GM21423 (cell line): ENCODE measurements around the gene LRRC49.
"Not testable (repeated sequence)": the region's sequence is repeated elsewhere in the genome, so short reads cannot be mapped to it uniquely, and the experiment has no call there.

Source experiments
- ATAC-seq: cut with Tn5 transposase; IDR thresholded peaks from one replicate; pipeline ENCODE4 v1.9.1; 2021; ENCODE audit warnings: mild to moderate bottlenecking, moderate library complexity; ENCODE audit not compliant: unreplicated experiment

Gene LRRC49

DNA sequence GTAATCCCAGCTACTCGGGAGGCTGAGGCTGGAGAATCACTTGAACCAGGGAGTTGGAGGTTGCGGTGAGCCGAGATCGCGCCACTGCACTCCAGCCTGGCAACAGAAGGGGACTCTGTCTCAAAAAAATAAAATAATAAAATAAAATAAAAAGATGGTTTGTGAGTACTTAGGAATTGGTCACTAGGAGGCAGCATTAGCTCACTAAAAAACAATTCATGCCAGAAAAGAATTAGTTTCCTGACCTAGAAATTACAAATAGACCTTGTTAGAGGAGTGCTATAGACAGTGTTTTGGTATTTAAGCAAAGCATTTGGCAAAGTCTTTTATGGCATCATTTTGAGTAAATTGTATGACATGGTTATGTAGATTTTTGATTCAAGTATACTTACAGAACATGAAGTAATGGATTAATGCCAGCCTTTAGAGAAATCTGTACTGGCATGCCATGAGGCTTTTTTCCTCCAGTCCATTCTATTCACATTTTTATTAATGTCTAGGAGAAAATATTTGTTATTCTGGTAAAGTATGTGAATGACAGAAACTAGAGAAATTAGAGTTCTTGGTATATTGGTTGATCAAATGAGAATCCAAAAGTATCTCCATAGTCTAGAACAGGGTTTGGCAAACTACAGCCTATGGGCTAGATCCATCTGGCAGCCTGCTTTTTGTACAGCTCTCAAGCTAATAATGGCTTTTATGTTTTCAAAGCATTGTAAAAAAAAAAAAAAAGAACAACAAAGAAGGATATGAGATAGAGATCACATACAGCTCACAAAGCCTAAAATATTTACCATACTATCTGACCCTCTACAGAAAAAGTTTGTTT lies 81.6 kb downstream of the LRRC49 start:
- ATAC-seq: no peak

DNA sequence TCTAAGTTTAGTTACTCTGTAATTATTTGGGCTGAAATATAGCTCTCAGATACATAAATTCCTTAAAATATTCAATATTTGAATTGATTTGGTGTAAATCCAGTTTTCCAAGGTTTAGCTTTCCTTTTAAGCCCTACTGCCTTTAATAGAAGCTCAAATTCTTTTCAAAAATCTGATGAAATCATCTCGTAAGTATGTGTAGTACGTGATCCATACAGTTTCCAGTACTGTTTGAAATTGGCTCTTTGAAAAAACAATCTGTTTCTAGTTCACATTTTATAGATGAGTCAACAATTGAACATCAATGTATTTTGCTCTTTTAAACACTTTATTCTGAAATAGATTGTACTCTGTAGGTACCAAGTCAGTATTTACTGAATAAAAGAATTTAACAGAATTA lies 84.2 kb downstream of the LRRC49 start:
- no peak for ATAC-seq

DNA sequence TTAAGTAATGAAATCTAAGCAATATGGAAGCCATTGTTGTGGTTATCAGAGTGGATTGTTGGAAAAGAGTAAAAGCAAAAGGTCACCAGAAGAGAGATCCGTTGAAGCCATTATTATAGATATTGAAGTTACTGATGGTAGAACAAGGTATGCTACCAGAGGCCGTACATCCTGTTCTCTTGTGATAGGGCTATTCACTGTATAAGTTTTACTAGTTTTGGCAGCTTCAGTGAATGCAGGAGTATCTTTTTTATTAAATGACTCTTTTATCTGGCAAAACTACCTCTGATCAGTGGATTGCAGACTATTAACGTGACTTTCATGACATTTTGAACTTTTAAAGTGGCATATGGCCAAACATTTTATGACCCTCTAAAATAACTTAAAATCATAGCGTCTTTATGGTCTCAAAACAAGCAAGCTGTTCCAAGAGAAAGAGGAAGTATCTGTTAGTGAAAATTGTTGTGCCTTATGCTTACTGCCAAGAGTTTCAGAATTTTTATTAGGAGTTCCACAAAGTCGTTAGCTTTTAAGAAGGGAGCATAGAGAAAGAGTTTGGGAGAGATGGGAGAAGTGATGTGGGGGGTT lies 102.9 kb downstream of the LRRC49 start:
- no peak for ATAC-seq

DNA sequence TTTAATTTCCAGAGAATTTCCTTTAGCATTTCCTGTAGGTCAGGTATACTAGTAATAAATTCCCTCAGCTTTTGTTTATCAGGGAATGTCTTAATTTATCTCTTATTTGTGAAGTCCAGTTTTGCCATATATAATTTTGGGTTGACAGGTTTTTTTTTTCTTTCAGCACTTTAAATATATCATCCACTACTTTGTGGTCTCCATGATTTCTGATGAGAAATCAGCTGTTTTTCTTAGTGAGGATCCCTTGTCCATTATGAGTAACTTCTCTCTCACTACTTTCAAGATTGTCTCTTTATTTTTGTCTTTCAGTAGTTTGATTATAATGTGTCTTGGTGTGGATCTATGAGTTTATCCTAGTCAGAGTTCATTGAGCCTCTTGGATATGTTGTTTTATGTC lies 105.7 kb downstream of the LRRC49 start:
- ATAC-seq: no peak

DNA sequence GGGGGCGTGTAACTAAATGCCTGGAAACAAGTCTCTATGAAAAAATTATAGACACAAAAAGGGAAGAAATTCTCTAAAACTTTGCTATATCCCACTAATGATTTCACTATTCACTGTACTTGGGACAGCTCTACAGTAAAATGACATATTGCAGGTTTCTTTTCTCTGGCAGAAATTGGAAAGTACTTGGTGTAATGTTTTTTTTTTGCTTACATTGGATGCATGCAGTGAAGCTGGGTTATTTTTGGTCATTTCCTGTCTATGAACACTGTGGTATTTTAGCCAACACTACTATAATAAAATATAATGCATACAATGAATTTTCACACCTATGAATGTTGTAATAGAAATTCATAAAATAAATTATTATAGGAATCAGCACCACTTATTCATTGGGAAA lies 109.7 kb downstream of the LRRC49 start:
- no peak for ATAC-seq

DNA sequence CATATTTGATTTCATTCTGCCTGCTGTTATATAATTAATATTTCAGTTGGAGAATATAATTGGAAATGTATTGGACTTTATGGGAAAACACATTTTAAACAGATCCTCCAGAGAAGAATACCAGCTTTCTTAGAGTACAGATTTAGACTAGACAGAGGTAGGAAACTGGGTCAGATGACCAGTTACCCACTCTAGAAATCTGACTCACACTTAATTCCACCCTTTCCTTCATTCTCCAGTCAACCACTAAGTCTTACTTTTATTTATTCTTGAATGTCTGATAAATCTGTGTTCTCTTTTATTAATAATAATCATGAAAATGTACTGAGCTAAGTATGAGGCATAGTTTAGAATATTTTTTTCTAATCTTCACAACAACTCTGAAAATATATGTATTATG lies 110.7 kb downstream of the LRRC49 start:
- no peak for ATAC-seq

DNA sequence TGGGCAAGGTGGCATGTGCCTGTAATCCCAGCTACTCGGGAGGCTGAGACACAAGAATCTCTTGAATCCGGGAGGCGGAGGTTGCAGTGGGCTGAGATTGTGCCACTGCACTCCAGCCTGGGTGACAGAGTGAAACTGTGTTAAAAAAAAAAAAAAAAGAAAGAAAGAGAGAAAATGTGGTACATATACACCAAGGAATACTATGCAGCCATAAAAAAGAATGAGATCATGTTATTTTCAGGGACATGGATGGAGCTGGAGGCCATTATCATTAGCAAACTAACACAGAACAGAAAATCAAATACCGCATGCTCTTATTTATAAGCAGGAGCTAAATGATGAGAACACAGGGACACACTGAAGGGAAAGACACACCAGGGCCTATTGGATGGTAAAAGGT lies 111.9 kb downstream of the LRRC49 start:
- ATAC-seq: not testable (repeated sequence)

DNA sequence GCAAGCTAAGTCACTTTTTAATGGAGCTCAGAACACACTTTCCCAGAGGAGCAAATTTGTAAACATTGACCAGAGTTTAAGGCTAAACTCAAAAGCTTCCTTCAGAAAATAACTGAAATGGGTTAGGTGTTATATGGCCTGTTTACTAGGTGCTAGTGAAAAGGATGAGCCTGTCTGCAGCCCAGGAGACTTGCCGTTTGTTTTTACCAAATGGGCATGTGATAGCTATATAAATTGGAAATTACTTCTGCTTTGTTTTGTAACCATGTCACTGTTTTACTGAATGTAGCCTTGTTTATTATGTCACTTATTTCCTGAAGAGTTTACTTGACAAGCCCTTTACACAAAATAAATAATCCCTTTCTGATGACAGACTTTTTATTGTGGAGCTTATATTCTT lies 113.3 kb downstream of the LRRC49 start:
- no peak for ATAC-seq

DNA sequence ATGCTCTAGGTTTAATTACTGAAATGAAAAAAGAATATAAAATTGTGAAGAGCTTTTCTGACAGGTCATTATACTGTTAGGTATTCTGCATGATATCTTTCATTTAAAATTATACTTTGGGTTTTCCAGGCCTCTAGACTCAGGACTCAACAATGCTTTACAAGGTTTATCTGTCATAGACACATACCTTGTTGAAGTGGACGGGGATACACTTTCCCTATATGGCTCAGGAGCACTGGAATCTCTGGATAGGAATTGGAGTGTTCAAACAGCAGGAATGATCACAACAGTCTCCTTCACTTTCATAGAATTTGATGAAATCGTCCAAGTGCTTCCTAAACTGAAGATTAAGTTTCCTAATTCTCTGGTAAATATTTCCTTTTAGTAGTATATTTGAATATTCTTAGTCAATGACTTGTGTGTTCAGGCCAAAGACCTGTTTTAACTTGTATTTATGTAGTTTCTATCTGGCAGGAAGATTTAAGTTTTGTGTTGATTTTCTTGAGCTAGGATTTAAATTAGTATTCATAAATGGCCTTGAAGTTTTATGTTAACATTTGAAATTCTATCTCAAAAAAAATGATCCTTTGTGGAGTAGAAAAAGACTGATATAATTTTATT lies 115.7 kb downstream of the LRRC49 start:
- no peak for ATAC-seq

DNA sequence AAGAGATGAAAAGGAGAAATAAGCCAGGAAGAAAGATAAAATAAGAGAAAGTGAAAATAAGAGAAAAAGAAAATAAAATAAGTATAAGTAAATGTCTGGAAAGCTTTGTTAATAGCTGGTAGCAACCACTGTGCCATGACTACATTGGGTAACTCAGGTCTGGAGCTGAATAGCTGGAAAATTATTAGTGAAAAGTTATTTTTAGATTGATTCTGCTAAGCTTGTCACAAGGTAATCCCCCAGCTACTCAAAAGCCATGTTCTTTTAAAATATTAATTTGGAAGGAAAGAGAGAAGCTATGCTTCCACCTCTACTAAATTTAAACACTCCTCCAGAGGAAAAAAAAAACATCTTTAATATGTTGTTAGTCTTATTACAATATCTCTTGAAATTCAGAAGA lies 117.8 kb downstream of the LRRC49 start:
- no peak for ATAC-seq

DNA sequence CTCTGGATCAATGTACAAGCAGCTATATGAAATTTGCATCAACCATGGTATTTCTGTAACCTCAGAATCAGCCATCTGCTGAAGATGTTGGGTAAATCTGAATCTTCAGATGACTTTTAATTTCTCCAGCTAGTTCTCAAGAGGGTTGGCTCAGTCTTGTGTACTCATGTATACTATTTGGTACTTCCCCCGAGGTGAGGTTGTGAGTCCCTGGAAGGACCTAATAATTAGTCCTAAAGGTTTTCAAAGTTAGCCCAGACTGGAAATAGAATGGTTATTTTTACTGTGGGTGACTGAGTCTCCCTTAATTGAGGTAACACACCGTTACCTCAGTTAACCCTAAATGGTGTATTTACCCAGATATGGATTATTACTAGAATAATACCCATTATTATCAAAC lies 118.4 kb downstream of the LRRC49 start:
- ATAC-seq: no peak

DNA sequence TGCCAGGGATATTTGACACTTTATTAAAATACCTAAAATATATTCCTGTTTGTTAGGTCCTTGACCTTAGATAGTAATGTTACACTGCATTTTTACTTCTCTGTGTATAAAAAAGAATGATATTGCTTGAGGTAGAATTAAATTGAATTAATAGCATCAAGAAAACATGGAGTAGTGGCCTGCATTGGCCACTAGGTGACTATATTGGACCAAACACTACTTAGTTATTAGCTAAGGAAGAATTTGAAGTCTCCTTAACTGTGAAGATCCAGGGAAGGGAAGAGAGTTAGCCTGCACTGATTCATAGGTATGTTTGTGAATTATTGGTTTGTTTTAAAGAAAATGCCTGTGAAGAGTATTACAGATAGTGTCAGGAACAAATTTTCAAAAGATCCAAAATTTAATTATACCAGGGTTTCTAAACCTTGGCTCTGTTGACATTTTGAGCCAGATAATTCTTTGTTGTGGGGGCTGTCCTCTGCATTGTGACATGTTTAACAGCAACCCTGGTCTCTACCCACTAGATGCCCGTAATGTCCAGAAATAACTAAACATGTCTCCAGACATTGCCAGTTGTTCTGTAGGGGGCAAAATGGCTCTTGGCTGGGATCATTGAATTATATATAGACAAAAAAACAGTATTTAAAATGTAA lies 119.0 kb downstream of the LRRC49 start:
- no peak for ATAC-seq

DNA sequence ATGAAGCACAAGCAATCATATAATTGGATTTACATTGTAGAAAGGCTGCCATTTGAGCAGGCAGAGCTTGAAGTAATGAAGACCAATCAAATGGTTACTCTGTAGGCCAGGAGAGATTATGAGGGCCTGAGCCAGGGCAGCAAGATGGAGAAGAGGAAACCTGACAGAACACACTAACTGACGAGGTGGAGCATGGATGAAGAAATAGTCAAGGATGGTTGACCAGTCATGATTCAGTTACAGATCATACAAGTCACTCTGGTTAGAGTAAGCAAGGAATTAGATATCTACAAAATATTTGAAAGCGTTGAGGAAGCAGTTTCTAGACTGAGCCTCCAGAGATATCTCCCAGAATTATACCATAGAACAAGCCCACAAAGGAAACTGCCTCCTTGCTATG lies 120.8 kb downstream of the LRRC49 start:
- ATAC-seq: no peak

DNA sequence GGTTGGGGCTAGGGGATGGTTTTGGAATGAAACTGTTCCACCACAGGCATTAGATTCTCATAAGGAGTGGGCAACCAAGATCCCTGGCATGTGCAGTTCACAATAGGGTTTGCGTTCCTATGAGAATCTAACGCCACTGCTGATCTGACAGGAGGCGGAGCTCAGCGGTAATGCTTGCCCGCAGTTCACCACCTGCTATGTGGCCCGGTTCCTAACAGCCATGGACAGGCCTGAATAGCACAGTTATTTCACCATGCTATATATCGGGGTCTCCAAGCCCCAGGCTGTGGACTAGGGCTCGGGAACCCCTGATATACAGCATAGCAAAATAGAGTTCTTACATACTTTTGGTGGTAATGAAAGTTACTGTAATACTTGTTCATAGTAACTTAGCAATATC lies 122.7 kb downstream of the LRRC49 start:
- no peak for ATAC-seq

DNA sequence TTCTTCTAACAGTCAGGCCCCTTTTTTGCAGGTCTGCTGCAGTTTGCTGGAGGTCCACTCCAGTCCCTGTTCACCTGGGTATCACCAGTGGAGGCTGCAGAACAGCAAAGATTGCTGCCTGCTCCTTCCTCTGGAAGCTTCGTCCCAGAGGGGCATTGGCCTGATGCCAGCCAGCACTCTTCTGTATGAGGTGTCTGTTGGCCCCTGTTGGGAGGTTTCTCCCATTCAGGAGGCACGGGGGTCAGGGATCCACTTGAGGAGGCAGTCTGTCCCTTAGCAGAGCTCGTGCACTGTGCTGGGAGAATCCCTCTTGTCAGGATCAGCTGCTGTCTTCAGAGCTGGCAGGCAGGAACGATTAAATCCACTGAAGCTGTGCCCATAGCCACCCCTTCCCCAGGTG lies 138.6 kb downstream of the LRRC49 start:
- ATAC-seq: not testable (repeated sequence)

DNA sequence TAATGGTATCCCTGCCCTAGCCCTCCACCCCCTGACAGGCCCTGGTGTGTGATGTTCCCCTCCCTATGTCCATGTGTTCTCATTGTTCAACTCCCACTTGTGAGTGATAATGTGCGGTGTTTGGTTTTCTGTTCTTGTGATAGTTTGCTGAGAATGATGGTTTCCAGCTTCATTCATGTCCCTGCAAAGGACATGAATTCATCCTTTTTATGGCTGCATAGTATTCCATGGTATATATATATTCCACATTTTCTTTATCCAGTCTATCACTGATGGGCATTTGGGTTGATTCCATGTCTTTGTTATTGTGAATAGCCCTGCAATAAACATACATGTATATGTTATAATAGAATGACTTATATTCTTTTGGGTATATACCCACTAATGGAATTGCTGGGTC lies 142.9 kb downstream of the LRRC49 start:
- not testable (repeated sequence) for ATAC-seq

DNA sequence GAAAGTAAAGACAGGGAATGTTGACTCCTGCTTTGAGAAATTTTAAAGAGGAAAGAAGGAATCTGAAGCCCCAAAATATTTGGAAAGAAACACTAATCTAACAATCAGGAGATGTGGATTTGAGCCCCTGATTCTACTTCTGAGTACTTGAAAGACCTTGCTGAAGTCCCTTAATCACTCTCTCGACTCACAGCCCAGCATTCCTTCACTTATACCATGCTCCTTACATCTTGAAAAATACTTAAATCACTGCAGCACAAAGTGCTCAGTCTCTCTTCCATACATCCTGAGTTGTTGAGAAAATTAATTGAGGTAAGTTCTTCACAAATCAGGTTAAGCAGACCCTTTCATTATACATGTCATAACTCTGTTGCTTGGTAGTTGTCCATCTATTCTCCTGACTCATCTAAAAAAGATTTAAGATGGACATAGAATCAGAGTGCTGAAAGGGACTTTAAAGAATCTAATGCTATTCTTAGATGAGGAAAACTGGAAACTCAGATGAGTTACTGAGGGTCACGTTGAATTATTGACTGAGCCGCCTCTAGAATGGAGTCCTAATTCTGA lies 149.8 kb downstream of the LRRC49 start:
- no peak for ATAC-seq

DNA sequence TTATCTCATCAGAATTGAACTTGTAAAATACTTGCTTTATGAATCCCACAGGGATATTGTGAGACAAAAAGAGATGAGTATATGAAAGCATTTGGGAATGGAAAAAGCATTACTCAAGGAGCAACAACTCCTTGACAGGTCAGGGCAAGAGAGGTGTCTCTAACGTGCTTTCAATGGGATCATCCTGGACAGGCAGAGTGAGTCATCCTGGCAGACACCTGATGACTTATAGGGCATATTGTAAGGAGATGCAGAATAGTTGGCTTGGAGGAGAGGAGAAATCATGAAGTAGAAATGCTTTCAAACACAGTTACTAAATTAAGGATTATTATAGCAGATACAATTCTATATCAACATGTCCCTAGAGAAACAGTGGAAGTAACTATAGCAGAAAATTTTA lies 150.7 kb downstream of the LRRC49 start:
- ATAC-seq: no peak

DNA sequence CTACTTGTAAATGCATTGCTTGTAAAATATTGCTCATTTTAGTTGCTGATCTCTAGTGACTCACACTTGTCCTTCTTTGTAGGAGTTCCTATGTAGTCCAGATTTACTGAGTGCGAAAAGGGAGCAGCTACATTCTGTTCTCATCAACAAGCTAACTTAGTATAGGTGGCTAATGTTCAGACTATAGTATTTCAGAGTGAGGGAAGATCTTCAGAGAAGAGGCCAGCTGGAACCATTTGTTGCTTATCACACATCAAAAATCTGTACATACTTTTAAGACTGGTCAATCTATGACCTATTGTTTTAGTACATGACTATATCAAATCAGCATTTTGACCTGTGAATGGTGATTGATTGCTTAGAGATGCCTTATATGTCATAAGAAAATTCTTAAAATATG lies 151.4 kb downstream of the LRRC49 start:
- no peak for ATAC-seq

DNA sequence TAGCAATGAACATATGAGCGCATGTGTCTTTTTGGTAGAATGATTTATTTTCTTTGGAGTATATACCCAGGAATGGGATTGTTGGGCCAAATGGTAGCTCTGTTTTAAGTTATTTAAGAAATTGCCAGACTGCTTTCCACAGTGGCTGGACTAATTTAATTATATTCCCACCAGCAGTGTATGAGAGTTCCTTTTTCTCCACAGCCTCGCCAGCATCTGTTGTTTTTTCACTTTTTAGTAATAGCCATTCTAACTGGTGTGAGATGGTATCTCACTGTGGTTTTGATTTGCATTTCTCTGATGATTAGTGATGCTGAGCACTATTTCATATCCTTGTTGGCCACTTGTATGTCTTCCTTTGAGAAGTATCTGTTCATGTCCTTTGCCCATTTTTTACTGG lies 153.5 kb downstream of the LRRC49 start:
- not testable (repeated sequence) for ATAC-seq

DNA sequence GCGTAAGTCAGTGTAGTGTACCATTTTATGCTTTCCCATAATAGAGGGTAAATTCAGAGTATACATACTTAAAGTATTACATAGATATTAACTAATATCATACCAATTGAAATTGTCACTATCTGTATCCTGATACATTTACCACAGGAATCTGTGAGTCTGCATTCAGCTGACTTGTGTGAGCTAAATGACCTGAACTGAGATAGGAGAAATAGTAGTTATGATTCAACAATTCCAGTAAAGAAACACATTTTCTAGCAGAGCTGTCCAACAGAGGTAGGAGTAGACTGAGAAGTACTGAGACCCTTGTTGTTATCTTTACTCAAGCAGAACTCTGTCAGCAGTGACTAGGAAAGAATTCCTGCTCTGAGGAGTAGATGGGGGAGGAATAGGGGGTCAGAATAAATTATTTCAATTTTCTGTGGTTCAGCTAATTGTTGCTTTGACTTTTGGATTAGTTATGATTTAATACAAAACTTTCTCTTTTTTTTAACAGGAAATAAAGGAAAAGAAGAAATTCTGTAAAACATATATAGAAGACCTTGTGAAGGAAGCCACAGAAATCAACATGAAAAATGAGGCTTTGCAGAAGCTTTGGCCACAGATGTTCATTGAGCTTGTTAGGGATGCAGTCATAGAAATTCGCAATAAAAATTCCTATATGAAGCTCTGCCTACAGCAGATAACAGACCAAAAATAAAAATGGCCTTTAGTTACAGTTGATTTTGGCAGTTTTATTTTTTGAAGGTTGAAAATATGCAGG lies 156.5 kb downstream of the LRRC49 start:
- ATAC-seq: no peak
